K562 (cell line): ENCODE measurements around the gene PNPO. TPM values are rescaled to one million over a fixed set of nuclear protein-coding genes. Genes with fewer than 3 reads are reported as not detected.

Experiments used
- BRF1 ChIP-seq: IDR thresholded peaks from 3 replicates; pipeline ENCODE4 v1.6.1; 2011; ENCODE audit warnings: borderline replicate concordance, mild to moderate bottlenecking; ENCODE audit not compliant: insufficient read length; ENCODE audit errors: extremely low read depth
- FIP1L1 ChIP-seq: fragments of 200-400 bp; formaldehyde crosslinking; IDR thresholded peaks from 2 replicates; pipeline ENCODE4 v1.6.1; 2018; ENCODE audit warnings: mild to moderate bottlenecking, low read depth, low read length; ENCODE audit not compliant: poor library complexity, severe bottlenecking
- GTF2B ChIP-seq: IDR thresholded peaks from 2 replicates; pipeline ENCODE4 v1.6.1; 2011; ENCODE audit not compliant: insufficient read length; ENCODE audit errors: extremely low read depth
- GTF2F1 ChIP-seq: IDR thresholded peaks from 2 replicates; pipeline ENCODE4 v1.6.1; 2011; ENCODE audit warnings: low read depth, low read length, improper control_type of control experiment
- JUN ChIP-seq, 2 experiments: sonication (generic) in 1 of 2; formaldehyde crosslinking in 1 of 2; IDR thresholded peaks; 2 replicates each; pipeline versions ENCODE4 v1.6.1 to v1.8.0; 2012 to 2022; ENCODE audit warnings: borderline replicate concordance in 2 of 2, mild to moderate bottlenecking in 2 of 2, improper control_type of control experiment in 1 of 2, low read depth in 1 of 2, low read length in 1 of 2, missing genetic modification reagents in 1 of 2
- KDM2B ChIP-seq: fragments of 250-450 bp; sonication (Bioruptor Pico); IDR thresholded peaks from 2 replicates; pipeline ENCODE4 v1.8.0; 2021; ENCODE audit warnings: mild to moderate bottlenecking, moderate library complexity
- L3MBTL2 ChIP-seq: fragments of 450-650 bp; IDR thresholded peaks from 2 replicates; pipeline ENCODE4 v1.6.1; 2016; ENCODE audit warnings: mild to moderate bottlenecking, moderate library complexity
- MEF2A ChIP-seq: IDR thresholded peaks from 2 replicates; pipeline ENCODE4 v1.6.1; 2011; ENCODE audit warnings: low read depth, mild to moderate bottlenecking, low read length, moderate library complexity; ENCODE audit not compliant: control insufficient read depth
- SAFB2 ChIP-seq: fragments of 200-400 bp; formaldehyde crosslinking; IDR thresholded peaks from 2 replicates; pipeline ENCODE4 v1.6.1; 2018; ENCODE audit warnings: borderline replicate concordance, low read length, low read depth, moderate library complexity; ENCODE audit not compliant: severe bottlenecking
- SNIP1 ChIP-seq: fragments of 450-650 bp; IDR thresholded peaks from 2 replicates; pipeline ENCODE4 v1.7.1; 2017; ENCODE audit warnings: low read depth, mild to moderate bottlenecking
- THAP7 ChIP-seq: fragments of 250-450 bp; sonication (Bioruptor Pico); IDR thresholded peaks from 2 replicates; pipeline ENCODE4 v1.5.0; 2021
- ZBTB33 ChIP-seq: sonication (generic); formaldehyde crosslinking; IDR thresholded peaks from 2 replicates; pipeline ENCODE4 v1.8.1; 2023; ENCODE audit warnings: mild to moderate bottlenecking, missing genetic modification reagents
- ZBTB5 ChIP-seq: fragments of 450-650 bp; IDR thresholded peaks from 2 replicates; pipeline ENCODE4 v1.6.1; 2017; ENCODE audit warnings: antibody characterized with exemption
- polyA plus RNA-seq, 8 experiments: library from polyadenylated mRNA; depleted of rRNA in 4 of 8; stranded (reverse) in 5 of 8; unstranded in 3 of 8; fragments of >200 nt; fragmentation: Nextera tagmentation in 2 of 8; fragmentation: Illumina TruSeq in 1 of 8; extraction: Ambion mirVana in 2 of 8; extraction: Trizol in 1 of 8; gene quantifications; 2 replicates each; pipeline versions ENCODE4 v1.2.1 to v1.2.3, GENCODE V29; 2011 to 2014; ENCODE audit warnings: inconsistent platforms in 1 of 8, missing spikeins in 1 of 8
- total RNA-seq, 7 experiments: library from RNA; depleted of rRNA in 6 of 7; stranded (reverse); fragments of >200 nt in 6 of 7; fragmentation: Illumina TruSeq in 2 of 7; extraction: Trizol in 2 of 7; gene quantifications; 2 replicates each; pipeline versions ENCODE4 v1.2.1 to v1.2.3, GENCODE V29; 2011 to 2021; ENCODE audit warnings: low replicate concordance in 1 of 7
- TF ChIP-seq, protein P1 (sequence below): fragments of 450-650 bp; IDR thresholded peaks from 2 replicates; pipeline ENCODE4 v1.7.0; 2016; ENCODE audit warnings: borderline replicate concordance

Gene PNPO
- total and polyA plus RNA-seq, 9 of the 15 experiments (the other 6 are each of a cell fraction or from before 2014, with no cell fraction given) = 16.6 to 39.0 (median 27.4) TPM

GRCh38 chr17:47946929-47947397 lies 5.6 kb downstream of the PNPO start (continued):
- TF ChIP-seq GTF2B = no peak
- no peak for TF ChIP-seq KDM2B (CRISPR knock-in tag)
- TF ChIP-seq MEF2A = no peak
- no peak for TF ChIP-seq ZBTB5
- no peak for TF ChIP-seq BRF1
- TF ChIP-seq FIP1L1 = no peak
- TF ChIP-seq, protein P1, sequence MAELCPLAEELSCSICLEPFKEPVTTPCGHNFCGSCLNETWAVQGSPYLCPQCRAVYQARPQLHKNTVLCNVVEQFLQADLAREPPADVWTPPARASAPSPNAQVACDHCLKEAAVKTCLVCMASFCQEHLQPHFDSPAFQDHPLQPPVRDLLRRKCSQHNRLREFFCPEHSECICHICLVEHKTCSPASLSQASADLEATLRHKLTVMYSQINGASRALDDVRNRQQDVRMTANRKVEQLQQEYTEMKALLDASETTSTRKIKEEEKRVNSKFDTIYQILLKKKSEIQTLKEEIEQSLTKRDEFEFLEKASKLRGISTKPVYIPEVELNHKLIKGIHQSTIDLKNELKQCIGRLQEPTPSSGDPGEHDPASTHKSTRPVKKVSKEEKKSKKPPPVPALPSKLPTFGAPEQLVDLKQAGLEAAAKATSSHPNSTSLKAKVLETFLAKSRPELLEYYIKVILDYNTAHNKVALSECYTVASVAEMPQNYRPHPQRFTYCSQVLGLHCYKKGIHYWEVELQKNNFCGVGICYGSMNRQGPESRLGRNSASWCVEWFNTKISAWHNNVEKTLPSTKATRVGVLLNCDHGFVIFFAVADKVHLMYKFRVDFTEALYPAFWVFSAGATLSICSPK = no peak
- peak; percentile 71 for TF ChIP-seq JUN (IDR thresholded peaks at IDR 0.05; ENCODE audit: borderline replicate concordance, low read depth, low read length)
- no peak for TF ChIP-seq JUN (CRISPR knock-in tag; IDR thresholded peaks at IDR 0.05; ENCODE audit: borderline replicate concordance)
- TF ChIP-seq THAP7 (CRISPR knock-in tag) = no peak
- peak; percentile 50; the same call in 1 of the 2 replicates for TF ChIP-seq L3MBTL2
- no peak for TF ChIP-seq SAFB2
- TF ChIP-seq ZBTB33 (CRISPR knock-in tag) = peak; percentile 47; the same call in 1 of the 2 replicates
- TF ChIP-seq GTF2F1 = no peak
- no peak for TF ChIP-seq SNIP1
